ENCODE results near the gene ITGB3.

Gene ITGB3

DNA sequence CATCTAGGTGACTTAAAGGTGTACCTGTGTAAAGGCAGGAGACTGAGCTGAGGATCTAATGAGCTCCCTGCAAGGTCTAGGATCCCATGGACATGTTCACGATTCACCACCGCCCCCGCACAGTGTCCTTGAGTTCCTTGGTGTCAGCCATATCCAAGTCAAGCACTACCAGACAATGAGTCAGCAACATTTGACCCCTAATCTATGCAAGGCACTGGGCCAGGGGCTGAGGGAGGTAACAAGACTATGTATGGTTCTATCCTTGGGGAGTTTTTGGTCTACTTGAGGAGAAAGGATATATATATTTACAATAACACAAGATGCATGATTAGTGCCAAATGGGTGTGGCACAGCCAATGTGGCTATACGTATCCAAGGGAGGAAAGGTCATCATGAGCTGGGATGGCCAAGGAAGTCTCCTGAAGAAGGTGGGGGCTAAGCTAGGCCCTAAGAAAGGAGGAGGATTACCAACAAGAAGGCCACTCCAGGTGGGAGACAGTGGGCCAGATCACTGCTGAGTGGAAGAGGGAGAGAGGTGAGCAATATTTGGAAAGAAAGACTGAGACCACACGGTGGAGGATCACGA, 35.0 kb downstream of the ITGB3 start:
- H3K4me3 Mint-ChIP-seq, result no peak overlapping the region
- no peaks in the 10 kb centered on the region for H3K9me3 Mint-ChIP-seq
- DNase-seq (ENCODE audit: low spot score in 2 of 2) (no peak), ATAC-seq (no peak)
- H3K36me3 Mint-ChIP-seq, result no peaks in the 10 kb centered on the region
- H3K27ac Mint-ChIP-seq, result no peak overlapping the region
- H3K4me1 Mint-ChIP-seq, result peaks cover 7% of the 10 kb centered on the region

DNA sequence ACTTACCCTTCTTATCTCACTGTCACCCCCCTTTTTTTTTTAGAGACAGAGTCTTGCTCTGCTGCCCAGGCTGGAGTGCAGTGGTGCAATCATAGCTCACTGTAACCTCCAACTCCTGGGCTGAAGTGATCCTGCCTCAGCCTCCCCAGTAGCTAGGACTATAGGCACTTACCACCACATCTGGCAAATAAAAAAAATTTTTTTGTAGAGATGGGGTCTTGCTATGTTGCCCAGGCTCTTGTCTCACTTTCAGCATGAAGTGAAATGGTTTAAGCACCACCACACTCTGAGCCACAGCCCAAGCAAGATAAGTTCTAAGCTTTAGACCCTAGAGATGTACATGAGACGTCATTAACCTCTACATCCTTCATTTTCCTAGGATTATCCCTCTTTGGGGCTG, 35.7 kb downstream of the ITGB3 start:
- DNase-seq (ENCODE audit: low spot score in 2 of 2) (no peak), ATAC-seq (no peak)
- Mint-ChIP-seq H3K4me1 (peaks cover 7% of the 10 kb centered on the region), H3K9me3 (no peaks in the 10 kb centered on the region), H3K36me3 (no peaks in the 10 kb centered on the region), H3K4me3 (no peak overlapping the region), H3K27ac (peak overlapping the region; percentile 8)

DNA sequence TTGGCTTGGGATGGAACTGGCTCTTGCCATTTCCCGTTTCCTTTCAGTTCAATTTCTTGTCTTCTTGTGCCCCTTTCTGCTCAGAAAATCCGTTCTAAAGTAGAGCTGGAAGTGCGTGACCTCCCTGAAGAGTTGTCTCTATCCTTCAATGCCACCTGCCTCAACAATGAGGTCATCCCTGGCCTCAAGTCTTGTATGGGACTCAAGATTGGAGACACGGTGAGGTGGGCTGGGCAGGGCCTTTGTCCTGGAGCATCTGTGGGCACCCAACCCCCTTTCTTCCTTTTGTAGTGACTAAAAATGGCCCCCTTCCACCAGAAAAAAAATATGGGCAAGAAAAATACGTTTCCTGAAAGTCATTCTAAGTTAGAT, 37.2 kb downstream of the ITGB3 start:
- ATAC-seq (no peak), DNase-seq (ENCODE audit: low spot score in 2 of 2) (no peak)
- Mint-ChIP-seq H3K36me3 (no peaks in the 10 kb centered on the region), H3K4me1 (peaks cover 7% of the 10 kb centered on the region), H3K4me3 (no peak overlapping the region), H3K9me3 (no peaks in the 10 kb centered on the region), H3K27ac (no peak overlapping the region)

DNA sequence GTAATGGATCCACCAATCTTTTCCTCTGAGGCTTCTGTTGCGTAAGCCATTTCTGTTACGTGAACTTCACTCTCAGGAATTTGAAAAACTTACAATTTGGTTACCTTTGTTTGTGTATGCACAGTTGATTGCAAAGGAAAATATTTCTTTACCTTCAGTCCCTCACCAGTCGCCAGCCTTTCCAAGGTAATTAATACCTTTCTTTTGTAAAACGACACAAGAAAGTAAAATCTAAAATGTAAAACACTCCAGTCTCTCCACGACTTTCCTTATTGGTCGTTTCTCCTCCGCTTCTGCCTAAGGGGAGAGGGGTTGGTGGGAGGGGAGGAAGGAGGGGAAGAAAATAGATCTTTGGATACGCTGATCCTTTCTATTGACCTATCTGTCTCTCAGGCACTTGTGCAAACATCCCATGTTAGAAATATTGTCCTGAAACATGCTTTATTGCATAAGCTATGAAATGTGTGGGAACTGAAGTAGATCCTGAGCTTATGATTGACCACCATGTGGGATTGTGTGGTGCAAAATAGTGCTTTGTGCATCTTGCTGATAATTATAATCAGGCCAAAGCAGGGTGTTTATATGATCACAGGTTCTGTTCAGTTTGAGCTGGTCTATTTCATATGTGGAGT, 37.7 kb downstream of the ITGB3 start:
- H3K27ac Mint-ChIP-seq, result no peak overlapping the region
- DNase-seq (ENCODE audit: low spot score in 2 of 2), result no peak
- peaks cover 2% of the 10 kb centered on the region for H3K4me1 Mint-ChIP-seq
- no peaks in the 10 kb centered on the region for H3K36me3 Mint-ChIP-seq
- no peak overlapping the region for H3K4me3 Mint-ChIP-seq
- H3K9me3 Mint-ChIP-seq, result no peaks in the 10 kb centered on the region
- no peak for ATAC-seq

DNA sequence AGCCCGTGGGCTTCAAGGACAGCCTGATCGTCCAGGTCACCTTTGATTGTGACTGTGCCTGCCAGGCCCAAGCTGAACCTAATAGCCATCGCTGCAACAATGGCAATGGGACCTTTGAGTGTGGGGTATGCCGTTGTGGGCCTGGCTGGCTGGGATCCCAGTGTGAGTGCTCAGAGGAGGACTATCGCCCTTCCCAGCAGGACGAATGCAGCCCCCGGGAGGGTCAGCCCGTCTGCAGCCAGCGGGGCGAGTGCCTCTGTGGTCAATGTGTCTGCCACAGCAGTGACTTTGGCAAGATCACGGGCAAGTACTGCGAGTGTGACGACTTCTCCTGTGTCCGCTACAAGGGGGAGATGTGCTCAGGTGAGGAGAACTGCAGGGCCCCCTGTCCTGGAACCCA, 38.6 kb downstream of the ITGB3 start:
- H3K4me1 Mint-ChIP-seq, result no peaks in the 10 kb centered on the region
- no peaks in the 10 kb centered on the region for H3K36me3 Mint-ChIP-seq
- H3K9me3 Mint-ChIP-seq, result no peaks in the 10 kb centered on the region
- no peak overlapping the region for H3K4me3 Mint-ChIP-seq
- ATAC-seq (no peak), DNase-seq (ENCODE audit: low spot score in 2 of 2) (no peak)
- no peak overlapping the region for H3K27ac Mint-ChIP-seq

DNA sequence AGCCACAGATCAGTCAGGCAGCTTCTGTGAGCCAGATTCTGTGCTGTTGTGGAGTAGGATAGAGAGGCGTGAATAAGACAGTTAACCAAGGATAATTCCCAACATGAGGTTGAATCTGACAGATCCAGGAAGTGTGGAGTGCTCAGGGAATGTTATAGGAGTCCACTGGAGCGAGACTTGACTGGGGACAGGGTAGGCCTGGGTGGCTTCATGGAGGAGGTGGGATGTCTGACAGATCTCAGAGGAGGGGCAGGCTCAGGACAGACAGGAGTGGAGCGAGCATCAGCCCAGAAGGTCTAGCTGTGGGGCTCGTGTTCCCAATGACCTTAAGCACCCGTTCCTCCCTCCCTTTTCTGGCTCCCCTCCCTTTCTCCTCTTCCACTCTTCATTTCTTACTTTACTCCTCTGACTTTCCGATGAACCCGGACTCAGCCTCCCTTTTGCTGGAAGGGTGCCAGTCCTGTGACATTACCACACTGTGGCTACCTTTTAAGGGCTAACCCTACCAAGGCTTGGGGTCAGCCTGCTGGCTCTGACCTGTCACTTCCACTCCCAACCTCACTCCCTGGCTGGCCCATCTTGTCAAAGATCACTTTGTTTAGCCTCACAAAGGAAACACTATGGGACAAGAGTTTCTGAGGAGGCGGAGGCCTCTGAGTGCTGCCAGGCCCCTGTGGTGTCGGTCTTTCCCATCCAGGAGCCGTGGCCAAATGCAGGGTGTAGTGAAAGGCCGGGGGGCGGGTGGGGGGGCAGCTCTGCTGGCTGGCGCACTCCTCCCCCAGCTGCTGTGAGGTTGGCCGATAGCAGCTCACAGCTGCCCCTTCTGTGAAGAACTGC, 41.6 kb downstream of the ITGB3 start:
- Mint-ChIP-seq H3K4me3 (no peak overlapping the region), H3K9me3 (no peaks in the 10 kb centered on the region)
- DNase-seq (ENCODE audit: low spot score in 2 of 2), result no peak

DNA sequence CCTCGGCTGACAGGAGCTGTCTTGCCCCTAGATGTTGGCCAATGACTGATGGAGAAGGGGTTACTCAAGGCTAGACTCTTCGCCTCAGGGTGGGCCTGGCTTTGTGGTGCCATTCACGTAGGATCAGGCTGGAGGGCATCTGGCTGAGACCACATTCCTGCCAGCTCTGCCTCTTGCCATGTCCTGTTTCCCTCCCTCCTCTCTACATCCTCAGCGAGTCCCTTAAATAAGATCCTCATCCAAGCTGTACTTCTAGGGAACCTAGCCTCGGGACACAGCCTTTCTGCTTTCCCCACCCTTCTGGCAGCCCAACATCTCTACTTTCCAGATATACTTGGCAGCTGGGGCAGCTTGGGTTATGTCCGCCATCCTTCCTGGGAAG, 42.2 kb downstream of the ITGB3 start:
- Mint-ChIP-seq H3K9me3 (no peaks in the 10 kb centered on the region), H3K4me1 (peaks cover under 1% of the 10 kb centered on the region), H3K36me3 (no peaks in the 10 kb centered on the region), H3K4me3 (no peak overlapping the region), H3K27ac (no peak overlapping the region)
- ATAC-seq, result no peak
- DNase-seq (ENCODE audit: low spot score in 2 of 2), result no peak

More for the DNA sequence above, 41.6 kb downstream of the ITGB3 start:
- H3K27ac Mint-ChIP-seq, result peak overlapping the region; percentile 16
- H3K4me1 Mint-ChIP-seq, result no peaks in the 10 kb centered on the region
- no peak for ATAC-seq
- H3K36me3 Mint-ChIP-seq, result no peaks in the 10 kb centered on the region

DNA sequence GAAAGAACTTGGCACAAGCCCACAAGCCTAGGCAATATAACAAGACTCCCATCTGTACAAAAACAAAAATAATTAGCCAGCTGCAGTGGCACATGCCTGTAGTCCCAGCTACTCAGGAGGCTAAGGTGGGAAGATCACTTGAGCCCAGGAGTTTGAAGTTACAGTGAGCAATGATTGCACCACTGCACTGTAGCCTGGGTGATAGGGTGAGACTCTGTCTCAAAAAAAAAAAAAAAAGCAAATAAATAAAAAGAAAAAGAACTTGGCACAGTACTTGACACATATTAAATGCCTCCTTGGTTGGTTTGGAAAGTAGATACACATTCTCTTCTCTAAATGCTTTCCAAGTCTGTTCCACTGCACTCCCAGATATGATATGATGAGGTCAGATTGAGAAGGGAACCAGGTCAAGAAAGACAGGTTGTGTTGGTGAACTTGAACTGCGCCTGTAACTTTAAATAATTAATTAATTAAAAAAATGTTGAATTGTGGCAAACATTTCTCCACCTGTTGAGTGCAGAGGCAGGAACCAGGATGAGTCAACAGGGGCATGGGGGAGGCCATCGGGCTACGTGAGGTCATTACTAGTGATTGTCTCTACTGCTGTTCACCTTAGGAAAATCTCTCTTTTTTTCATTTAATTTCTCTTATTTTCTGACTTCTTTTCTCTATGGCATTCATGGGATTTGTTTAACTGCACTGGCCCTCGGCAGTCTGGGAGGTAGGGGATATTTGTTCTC, 44.2 kb downstream of the ITGB3 start:
- Mint-ChIP-seq H3K9me3 (peaks cover 4% of the 10 kb centered on the region), H3K4me1 (peaks cover 11% of the 10 kb centered on the region), H3K4me3 (no peak overlapping the region), H3K27ac (no peak overlapping the region), H3K36me3 (no peaks in the 10 kb centered on the region)
- no peak for ATAC-seq
- no peak for DNase-seq (ENCODE audit: low spot score in 2 of 2)

DNA sequence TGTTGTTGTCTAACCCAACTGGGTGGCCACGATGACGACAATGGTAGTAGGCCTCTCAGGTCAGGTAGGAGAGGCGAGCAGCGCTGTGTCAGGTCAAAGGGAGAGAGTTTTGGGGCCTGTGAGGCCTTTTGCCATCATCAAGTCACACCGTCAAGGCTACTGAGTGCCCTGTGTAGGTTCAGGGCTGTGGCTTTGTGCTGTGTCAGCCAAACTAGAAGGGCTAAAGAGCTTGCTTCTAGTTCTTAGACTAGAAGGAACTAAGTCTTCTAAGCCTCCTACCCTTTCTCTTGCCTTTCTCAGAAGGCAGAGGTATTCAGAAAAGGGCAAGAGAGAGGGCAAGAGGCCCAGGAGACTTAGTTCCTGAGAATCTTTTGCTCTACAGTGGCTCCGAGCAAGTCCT, 45.1 kb downstream of the ITGB3 start:
- DNase-seq (ENCODE audit: low spot score in 2 of 2), result no peak
- no peak for ATAC-seq
- Mint-ChIP-seq H3K4me1 (peaks cover 11% of the 10 kb centered on the region), H3K27ac (no peak overlapping the region), H3K4me3 (no peak overlapping the region), H3K36me3 (no peaks in the 10 kb centered on the region), H3K9me3 (peaks cover 4% of the 10 kb centered on the region)

DNA sequence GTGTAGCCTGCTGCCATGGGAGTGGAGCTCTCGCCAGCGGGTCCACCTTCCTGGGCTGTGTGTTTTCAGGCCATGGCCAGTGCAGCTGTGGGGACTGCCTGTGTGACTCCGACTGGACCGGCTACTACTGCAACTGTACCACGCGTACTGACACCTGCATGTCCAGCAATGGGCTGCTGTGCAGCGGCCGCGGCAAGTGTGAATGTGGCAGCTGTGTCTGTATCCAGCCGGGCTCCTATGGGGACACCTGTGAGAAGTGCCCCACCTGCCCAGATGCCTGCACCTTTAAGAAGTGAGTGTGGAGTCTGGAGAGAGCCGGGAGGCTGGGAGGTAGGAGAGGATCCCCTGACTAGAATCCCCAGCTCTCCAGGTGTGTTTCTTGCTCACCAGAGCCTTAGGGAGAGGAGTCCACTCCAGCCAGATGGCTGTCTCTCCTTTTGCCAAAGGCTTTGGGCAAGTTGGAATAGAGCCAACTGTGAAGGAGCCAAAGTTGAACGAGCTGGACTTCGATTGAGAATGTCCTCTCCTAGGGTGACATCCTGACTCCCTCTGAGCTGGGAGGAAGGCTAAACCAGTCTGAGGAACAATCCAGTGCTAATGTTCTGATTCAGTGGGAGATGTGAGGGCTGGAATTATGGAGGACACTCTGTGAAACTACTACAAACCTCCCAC, 45.7 kb downstream of the ITGB3 start:
- DNase-seq (ENCODE audit: low spot score in 2 of 2) (no peak), ATAC-seq (no peak)
- H3K36me3 Mint-ChIP-seq, result no peaks in the 10 kb centered on the region
- H3K4me3 Mint-ChIP-seq, result no peak overlapping the region
- no peak overlapping the region for H3K27ac Mint-ChIP-seq
- peaks cover 4% of the 10 kb centered on the region for H3K9me3 Mint-ChIP-seq
- peaks cover 11% of the 10 kb centered on the region for H3K4me1 Mint-ChIP-seq

DNA sequence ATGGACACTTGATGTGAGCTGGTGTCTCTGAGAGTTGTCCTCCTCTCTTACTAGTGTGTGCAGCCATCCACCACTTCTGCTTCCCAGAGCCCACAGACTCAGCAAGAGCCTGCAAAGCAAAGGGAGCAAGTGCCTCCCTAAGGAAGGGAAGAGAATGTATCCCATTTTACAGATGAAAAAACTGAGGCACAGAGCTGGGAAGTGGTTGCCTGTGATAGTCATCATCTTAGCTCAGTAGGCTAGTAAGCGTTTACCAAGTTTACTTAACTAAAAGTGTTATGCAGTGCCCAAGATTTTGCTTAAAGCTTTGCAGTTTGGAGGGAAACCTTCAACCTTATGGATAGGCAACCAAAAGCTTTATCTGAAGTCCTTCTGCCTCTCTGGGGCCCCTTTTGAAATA, 47.1 kb downstream of the ITGB3 start:
- DNase-seq (ENCODE audit: low spot score in 2 of 2) (no peak), ATAC-seq (no peak)
- Mint-ChIP-seq H3K36me3 (no peaks in the 10 kb centered on the region), H3K4me3 (no peak overlapping the region), H3K9me3 (peaks cover 4% of the 10 kb centered on the region), H3K4me1 (peaks cover 19% of the 10 kb centered on the region), H3K27ac (no peak overlapping the region)

DNA sequence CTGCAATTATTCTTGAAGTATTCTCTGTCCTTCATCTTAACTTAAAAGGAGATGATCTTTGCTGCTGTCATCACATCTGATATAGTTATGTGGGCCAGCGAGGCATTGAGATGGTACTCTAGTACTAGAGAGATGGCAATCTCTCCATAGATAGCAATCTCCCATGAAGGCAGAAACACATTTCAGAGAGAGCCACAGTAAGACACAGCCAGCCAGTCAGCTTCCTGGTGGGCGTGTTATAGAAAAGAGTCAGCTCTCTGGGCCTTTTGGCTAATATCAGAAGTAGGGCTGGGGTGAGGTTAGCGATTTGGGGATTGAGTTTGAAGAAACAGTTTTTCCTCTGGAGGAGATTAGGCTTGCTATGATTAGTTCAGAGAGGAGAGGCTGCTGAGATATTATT, 47.5 kb downstream of the ITGB3 start:
- no peak overlapping the region for H3K27ac Mint-ChIP-seq
- H3K36me3 Mint-ChIP-seq, result no peaks in the 10 kb centered on the region
- H3K4me3 Mint-ChIP-seq, result no peak overlapping the region
- DNase-seq (ENCODE audit: low spot score in 2 of 2) (peak in 1 of 2 donors; percentile 63), ATAC-seq (peak; percentile 88)
- peaks cover 4% of the 10 kb centered on the region for H3K9me3 Mint-ChIP-seq
- H3K4me1 Mint-ChIP-seq, result peaks cover 23% of the 10 kb centered on the region

DNA sequence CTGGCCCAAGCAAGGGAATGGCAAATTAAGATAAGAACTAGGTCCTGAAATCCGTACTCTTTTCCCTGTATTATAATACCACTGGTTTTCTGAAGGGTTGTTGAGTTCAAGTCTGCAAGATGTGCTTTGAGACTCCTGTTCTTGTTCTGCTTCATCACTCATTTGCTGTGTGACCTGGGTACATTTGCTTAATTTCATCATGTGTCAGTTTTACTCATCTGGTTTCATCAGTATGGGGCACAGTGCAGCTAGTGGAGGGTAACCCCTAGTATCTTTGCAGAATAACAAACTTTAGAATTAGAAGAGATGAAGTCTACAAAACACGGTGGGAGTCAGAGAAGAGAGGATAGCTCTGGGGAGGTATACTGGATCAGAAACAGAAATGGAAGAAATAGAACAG, 48.2 kb downstream of the ITGB3 start:
- peaks cover 4% of the 10 kb centered on the region for H3K9me3 Mint-ChIP-seq
- ATAC-seq (peak; percentile 56), DNase-seq (ENCODE audit: low spot score in 2 of 2) (no peak)
- no peaks in the 10 kb centered on the region for H3K36me3 Mint-ChIP-seq
- H3K4me1 Mint-ChIP-seq, result peaks cover 26% of the 10 kb centered on the region
- H3K27ac Mint-ChIP-seq, result peak overlapping the region; percentile 14
- no peak overlapping the region for H3K4me3 Mint-ChIP-seq

DNA sequence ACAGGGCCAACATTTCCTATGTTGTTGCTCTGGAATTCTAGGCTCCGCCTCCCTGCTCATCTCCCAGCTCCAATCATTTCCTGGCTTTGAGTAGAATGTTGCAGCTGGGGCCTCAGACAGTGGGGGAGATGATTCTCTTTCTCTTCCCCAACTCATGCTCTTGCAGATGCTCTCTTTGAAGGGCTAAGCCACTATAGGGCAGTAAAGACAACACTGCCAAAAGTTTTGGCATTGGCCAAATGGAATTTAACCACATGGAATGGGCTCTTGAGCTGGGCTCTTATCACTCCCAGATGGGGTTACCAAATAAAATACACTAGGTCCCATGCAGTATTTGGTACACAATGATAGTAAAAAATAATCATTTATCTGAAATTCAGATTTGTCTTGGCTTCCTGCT, 50.6 kb downstream of the ITGB3 start:
- no peak for DNase-seq (ENCODE audit: low spot score in 2 of 2)
- Mint-ChIP-seq H3K4me3 (no peak overlapping the region), H3K36me3 (no peaks in the 10 kb centered on the region), H3K9me3 (peaks cover 4% of the 10 kb centered on the region), H3K27ac (no peak overlapping the region), H3K4me1 (peaks cover 26% of the 10 kb centered on the region)
- ATAC-seq, result no peak

DNA sequence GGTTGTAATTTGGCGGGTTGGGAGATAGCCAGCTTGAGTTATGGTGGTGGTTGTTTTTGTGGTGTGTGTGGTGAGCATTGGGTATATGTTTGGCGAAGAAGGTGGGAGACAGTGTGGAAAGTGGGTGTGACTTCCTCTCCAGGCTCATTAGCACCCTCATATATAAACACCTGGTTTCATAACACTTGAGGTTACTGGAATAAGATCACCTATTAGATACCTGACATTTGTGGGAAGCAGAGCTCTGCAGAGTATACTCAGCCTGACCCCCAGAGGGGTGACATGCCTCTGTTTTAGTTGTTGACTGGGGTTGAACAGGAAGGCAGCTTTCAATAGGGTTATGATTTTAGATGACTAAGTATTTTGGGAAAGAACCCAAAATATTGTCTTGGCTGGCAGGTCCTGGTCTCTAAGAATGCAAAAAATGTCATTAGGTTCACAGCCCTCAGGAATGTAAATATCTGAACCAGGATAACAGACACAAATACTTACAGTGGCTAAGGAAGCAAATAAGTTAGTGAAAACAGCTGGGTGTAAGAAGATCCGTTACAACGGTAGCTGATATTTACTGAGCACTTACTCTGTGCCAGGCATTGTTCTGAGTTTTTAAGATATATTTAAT, 51.8 kb downstream of the ITGB3 start:
- Mint-ChIP-seq H3K9me3 (peaks cover 4% of the 10 kb centered on the region), H3K36me3 (no peaks in the 10 kb centered on the region), H3K4me3 (no peak overlapping the region), H3K4me1 (peaks cover 26% of the 10 kb centered on the region), H3K27ac (peak overlapping the region; percentile 50)
- ATAC-seq, result peak; percentile 25
- no peak for DNase-seq (ENCODE audit: low spot score in 2 of 2)
